MM.1S (cell line): ENCODE results near the gene SPINK14.

Experiments
- DNase-seq: peaks from one replicate; pipeline ENCODE4 v3.0.0-alpha.2; 2015
- H2AFZ ChIP-seq: fragments of 300-600 bp; sonication (generic); 2 replicates; pipeline ENCODE4 v1.6.0; 2016; ENCODE audit warnings: antibody characterized with exemption, low read length
- H3F3A ChIP-seq: fragments of 300-600 bp; sonication (generic); 2 replicates; pipeline ENCODE4 v1.6.1; 2016; ENCODE audit warnings: mild to moderate bottlenecking, antibody characterized with exemption, low read length, moderate library complexity, mixed read lengths; ENCODE audit not compliant: insufficient read depth
- H3K27ac ChIP-seq: fragments of 300-600 bp; sonication (generic); 2 replicates; pipeline ENCODE4 v1.5.1; 2016; ENCODE audit warnings: mild to moderate bottlenecking, low read length
- H3K27me3 ChIP-seq: fragments of 300-600 bp; sonication (generic); replicated peaks from 2 replicates; pipeline ENCODE4 v1.6.0; 2016; ENCODE audit warnings: low read length; ENCODE audit not compliant: insufficient read depth
- H3K36me3 ChIP-seq: fragments of 300-600 bp; sonication (generic); replicated peaks from 2 replicates; pipeline ENCODE4 v1.6.1; 2016; ENCODE audit warnings: mild to moderate bottlenecking, low read length, mixed read lengths; ENCODE audit not compliant: insufficient read depth
- H3K4me1 ChIP-seq: fragments of 300-600 bp; sonication (generic); 2 replicates; pipeline ENCODE4 v1.6.1; 2016; ENCODE audit warnings: low read length, mixed read lengths
- H3K4me2 ChIP-seq: fragments of 300-600 bp; sonication (generic); 2 replicates; pipeline ENCODE4 v1.6.0; 2016; ENCODE audit warnings: low read depth, low read length
- H3K4me3 ChIP-seq: fragments of 300-600 bp; sonication (generic); 2 replicates; pipeline ENCODE4 v1.5.1; 2016; ENCODE audit warnings: low read length, mixed read lengths
- H3K79me2 ChIP-seq: fragments of 300-600 bp; sonication (generic); 2 replicates; pipeline ENCODE4 v1.6.1; 2016; ENCODE audit warnings: mixed run types, low read length, mixed read lengths
- H3K9ac ChIP-seq: fragments of 300-600 bp; sonication (generic); 2 replicates; pipeline ENCODE4 v1.6.1; 2016; ENCODE audit warnings: low read length, mixed read lengths
- H3K9me2 ChIP-seq: fragments of 300-600 bp; sonication (generic); replicated peaks from 2 replicates; pipeline ENCODE4 v1.6.1; 2016; ENCODE audit warnings: mild to moderate bottlenecking, low read length, mixed read lengths; ENCODE audit not compliant: insufficient read depth
- H3K9me3 ChIP-seq: fragments of 300-600 bp; sonication (generic); replicated peaks from 2 replicates; pipeline ENCODE4 v1.6.1; 2016; ENCODE audit warnings: mild to moderate bottlenecking, low read length, mixed read lengths; ENCODE audit not compliant: insufficient read depth
- H4K20me1 ChIP-seq: fragments of 300-600 bp; sonication (generic); 2 replicates; pipeline ENCODE4 v1.6.1; 2016; ENCODE audit warnings: mild to moderate bottlenecking, low read length, moderate library complexity, mixed read lengths; ENCODE audit not compliant: insufficient read depth
- EZH2 ChIP-seq: fragments of 300-600 bp; sonication (generic); optimal IDR thresholded peaks from 2 replicates; pipeline ENCODE3; 2017; ENCODE audit warnings: low read depth, mild to moderate bottlenecking, antibody characterized with exemption, low read length, mixed read lengths
- EZH2phosphoT487 ChIP-seq: fragments of 300-600 bp; sonication (generic); IDR thresholded peaks from 2 replicates; pipeline ENCODE4 v1.6.1; 2018; ENCODE audit warnings: antibody characterized with exemption, low read length
- TF ChIP-seq, protein P1 (sequence below): fragments of 300-600 bp; sonication (generic); IDR thresholded peaks from 2 replicates; pipeline ENCODE4 v1.5.1; 2016; ENCODE audit warnings: antibody characterized with exemption, low read length, mixed read lengths

Gene SPINK14

GRCh38 chr5:148205044-148205806, 36.9 kb downstream of the SPINK14 start:
- Histone ChIP-seq H2AFZ (no peak overlapping the region), H3K27me3 (no peaks in the 10 kb centered on the region), H3K4me3 (no peak overlapping the region), H3K9me2 (no peaks in the 10 kb centered on the region; the same call in 1 of the 2 replicates), H4K20me1 (no peaks in the 10 kb centered on the region), H3K27ac (no peak overlapping the region), H3K9me3 (no peaks in the 10 kb centered on the region), H3K4me2 (no peak overlapping the region), H3K4me1 (no peaks in the 10 kb centered on the region), H3K79me2 (no peaks in the 10 kb centered on the region), H3F3A (no peaks in the 10 kb centered on the region), H3K36me3 (no peaks in the 10 kb centered on the region), H3K9ac (no peak overlapping the region)
- DNase-seq: no peak
- TF ChIP-seq EZH2 (no peak), EZH2phosphoT487 (no peak)
- TF ChIP-seq, protein P1, sequence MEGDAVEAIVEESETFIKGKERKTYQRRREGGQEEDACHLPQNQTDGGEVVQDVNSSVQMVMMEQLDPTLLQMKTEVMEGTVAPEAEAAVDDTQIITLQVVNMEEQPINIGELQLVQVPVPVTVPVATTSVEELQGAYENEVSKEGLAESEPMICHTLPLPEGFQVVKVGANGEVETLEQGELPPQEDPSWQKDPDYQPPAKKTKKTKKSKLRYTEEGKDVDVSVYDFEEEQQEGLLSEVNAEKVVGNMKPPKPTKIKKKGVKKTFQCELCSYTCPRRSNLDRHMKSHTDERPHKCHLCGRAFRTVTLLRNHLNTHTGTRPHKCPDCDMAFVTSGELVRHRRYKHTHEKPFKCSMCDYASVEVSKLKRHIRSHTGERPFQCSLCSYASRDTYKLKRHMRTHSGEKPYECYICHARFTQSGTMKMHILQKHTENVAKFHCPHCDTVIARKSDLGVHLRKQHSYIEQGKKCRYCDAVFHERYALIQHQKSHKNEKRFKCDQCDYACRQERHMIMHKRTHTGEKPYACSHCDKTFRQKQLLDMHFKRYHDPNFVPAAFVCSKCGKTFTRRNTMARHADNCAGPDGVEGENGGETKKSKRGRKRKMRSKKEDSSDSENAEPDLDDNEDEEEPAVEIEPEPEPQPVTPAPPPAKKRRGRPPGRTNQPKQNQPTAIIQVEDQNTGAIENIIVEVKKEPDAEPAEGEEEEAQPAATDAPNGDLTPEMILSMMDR: no peak

DNA sequence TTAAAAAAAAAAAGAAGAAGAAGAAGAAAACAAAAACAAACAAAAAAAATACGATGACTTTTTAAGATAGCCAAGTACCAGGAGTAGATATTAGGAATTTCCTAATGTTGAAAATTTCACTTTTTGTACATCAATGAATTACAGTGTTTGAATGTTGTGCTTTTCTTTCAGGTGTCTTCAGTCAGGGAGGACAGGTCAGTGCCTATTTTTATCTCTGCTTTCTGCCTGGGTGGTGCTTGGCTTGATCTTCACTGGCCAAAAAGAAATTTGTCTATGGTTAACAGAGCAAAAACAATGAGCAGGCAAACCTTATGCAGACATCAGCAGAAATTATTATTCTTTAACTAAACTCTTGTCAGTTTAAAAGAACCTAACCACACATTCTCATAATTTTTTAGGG, 37.5 kb downstream of the SPINK14 start:
- Histone ChIP-seq H3K9ac (no peak overlapping the region), H3K36me3 (no peaks in the 10 kb centered on the region), H3K4me1 (no peaks in the 10 kb centered on the region)

DNA sequence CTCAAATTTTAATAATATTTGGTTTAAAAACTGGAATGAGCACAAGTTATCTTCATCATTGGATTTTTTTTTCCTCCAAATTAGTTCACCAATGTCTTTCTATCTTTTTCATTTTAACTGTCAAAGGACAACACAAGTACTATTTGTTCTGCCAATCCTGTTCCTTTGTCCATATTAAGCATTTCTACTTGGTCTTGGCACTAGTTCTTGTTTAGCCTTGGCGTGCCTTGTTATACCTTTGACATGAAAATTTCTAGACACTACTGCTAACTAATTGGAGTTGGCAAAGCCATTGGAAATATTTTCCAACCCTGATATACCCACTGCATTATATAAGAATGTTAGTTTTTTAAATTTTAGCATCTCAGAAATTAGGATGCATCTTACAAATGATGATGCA, 38.3 kb downstream of the SPINK14 start:
- H3K4me1 ChIP-seq: no peaks in the 10 kb centered on the region
- H3K4me3 ChIP-seq: no peak overlapping the region
- TF ChIP-seq EZH2phosphoT487: no peak
- no peak for TF ChIP-seq EZH2
- TF ChIP-seq, protein P1: no peak

More for the DNA sequence above, 37.5 kb downstream of the SPINK14 start:
- Histone ChIP-seq H3F3A (no peaks in the 10 kb centered on the region), H3K4me3 (no peak overlapping the region), H3K9me3 (no peaks in the 10 kb centered on the region), H3K79me2 (no peaks in the 10 kb centered on the region), H3K9me2 (no peaks in the 10 kb centered on the region; the same call in 1 of the 2 replicates), H3K27ac (no peak overlapping the region), H3K27me3 (no peaks in the 10 kb centered on the region), H3K4me2 (no peak overlapping the region), H2AFZ (no peak overlapping the region), H4K20me1 (no peaks in the 10 kb centered on the region)
- no peak for TF ChIP-seq EZH2phosphoT487
- TF ChIP-seq, protein P1: no peak
- TF ChIP-seq EZH2: no peak
- no peak for DNase-seq

More for the DNA sequence above, 38.3 kb downstream of the SPINK14 start:
- Histone ChIP-seq H3K27me3 (no peaks in the 10 kb centered on the region), H3K4me2 (no peak overlapping the region), H3K9me3 (no peaks in the 10 kb centered on the region), H2AFZ (no peak overlapping the region), H3K79me2 (no peaks in the 10 kb centered on the region), H3K27ac (no peak overlapping the region), H3K36me3 (no peaks in the 10 kb centered on the region), H3F3A (no peaks in the 10 kb centered on the region), H4K20me1 (no peaks in the 10 kb centered on the region), H3K9ac (no peak overlapping the region), H3K9me2 (no peaks in the 10 kb centered on the region; the same call in 1 of the 2 replicates)
- no peak for DNase-seq
